GM12873 (cell line): ENCODE measurements around the gene KRTAP2-1.
"Not testable (repeated sequence)": the region's sequence is repeated elsewhere in the genome, so short reads cannot be mapped to it uniquely, and the experiment has no call there.

Source experiments
- TF ChIP-seq, protein P1 (sequence below): IDR thresholded peaks from 2 replicates; pipeline ENCODE4 v1.5.1; 2012; ENCODE audit warnings: low read depth, mild to moderate bottlenecking, moderate library complexity, low read length, control low read depth; ENCODE audit not compliant: insufficient read depth; ENCODE audit errors: missing control alignments

KRTAP2-1 gene

DNA sequence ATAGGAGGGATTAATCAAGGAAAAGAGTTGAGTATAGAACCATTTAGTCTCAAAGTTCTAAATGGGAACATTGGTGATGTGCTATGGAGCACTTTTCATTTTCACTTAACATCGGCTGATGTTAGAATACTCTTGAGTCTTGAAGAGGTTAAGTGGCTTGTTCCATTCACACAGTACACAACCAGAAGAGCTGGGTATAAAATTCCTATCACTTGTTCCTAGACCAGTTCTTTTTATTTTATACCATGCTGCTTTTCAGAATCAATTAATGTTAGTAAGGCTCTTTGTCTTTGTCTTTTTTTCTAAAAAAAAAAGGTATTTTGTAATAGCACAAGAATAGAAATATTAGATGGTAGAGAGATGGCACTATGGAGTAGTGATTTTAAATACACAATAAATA lies 4.2 kb downstream of the KRTAP2-1 start:
- TF ChIP-seq, protein P1, sequence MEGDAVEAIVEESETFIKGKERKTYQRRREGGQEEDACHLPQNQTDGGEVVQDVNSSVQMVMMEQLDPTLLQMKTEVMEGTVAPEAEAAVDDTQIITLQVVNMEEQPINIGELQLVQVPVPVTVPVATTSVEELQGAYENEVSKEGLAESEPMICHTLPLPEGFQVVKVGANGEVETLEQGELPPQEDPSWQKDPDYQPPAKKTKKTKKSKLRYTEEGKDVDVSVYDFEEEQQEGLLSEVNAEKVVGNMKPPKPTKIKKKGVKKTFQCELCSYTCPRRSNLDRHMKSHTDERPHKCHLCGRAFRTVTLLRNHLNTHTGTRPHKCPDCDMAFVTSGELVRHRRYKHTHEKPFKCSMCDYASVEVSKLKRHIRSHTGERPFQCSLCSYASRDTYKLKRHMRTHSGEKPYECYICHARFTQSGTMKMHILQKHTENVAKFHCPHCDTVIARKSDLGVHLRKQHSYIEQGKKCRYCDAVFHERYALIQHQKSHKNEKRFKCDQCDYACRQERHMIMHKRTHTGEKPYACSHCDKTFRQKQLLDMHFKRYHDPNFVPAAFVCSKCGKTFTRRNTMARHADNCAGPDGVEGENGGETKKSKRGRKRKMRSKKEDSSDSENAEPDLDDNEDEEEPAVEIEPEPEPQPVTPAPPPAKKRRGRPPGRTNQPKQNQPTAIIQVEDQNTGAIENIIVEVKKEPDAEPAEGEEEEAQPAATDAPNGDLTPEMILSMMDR = no peak

DNA sequence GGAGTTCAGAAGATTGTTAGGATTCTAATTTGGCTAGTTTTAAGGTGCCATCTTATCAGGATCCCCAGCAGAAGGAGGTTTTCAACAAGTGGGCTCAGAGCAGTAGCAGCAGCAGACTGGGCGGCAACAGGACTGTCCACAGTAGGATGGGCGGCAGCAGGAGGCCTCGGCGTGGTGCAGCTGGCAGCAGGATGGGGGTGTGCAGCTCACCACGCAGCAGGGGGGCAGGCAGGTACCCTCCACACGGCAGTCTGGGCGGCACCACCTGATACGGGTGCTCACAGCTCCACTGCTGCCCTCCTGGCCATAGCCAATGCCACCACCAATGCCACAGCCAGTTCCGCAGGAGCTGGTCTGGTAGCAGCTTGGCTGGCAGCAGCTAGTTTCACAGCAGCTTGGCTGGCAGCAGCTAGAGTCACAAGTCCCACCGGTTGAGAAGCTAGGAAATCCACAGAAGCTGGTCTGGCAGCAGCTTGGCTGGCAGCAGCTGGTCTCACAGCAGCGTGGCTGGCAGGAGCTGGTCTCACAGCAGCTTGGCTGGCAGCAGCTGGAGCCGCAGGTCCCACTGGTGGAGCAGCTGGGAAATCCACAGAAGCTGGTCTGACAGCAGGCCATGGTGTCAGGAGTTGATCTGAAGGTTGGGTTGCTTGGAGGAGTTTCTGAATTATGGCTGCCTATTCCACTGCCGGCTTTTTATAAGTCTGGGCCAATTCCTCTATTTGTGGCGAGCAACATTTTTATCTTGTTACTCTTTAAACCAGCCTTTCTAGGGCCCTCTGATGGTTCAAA lies 6.1 kb downstream of the KRTAP2-1 start, which contains the start of gene KRTAP1-1:
TSS of gene KRTAP1-1 (minus strand) at position 668 of the 789 bp plus-strand sequence. CDS start at position 615, 53 bp downstream.
- TF ChIP-seq, protein P1 = not testable (repeated sequence)

DNA sequence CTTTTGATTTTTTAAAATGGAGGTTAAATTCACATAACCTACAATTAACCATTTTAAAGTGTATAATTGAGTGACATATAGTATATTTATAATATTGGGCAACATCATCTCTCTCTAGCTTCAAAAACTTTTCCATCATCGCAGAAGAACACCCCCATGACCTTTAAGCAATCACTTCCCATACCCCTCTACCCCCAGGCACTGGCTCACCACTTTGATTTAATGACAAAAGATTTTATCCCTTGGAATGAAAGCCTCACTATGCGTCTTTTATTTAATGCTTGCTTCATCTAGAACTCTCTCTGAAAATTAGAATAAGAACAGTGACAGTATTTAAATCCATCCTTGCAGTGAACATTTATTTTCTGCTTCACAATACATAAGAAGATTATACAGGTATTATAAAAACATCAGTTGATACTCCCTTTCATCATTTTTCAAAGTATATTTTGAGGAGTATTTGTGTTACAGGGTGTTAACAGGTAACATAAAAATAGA lies 9.2 kb downstream of the KRTAP2-1 start:
- TF ChIP-seq, protein P1 = no peak

DNA sequence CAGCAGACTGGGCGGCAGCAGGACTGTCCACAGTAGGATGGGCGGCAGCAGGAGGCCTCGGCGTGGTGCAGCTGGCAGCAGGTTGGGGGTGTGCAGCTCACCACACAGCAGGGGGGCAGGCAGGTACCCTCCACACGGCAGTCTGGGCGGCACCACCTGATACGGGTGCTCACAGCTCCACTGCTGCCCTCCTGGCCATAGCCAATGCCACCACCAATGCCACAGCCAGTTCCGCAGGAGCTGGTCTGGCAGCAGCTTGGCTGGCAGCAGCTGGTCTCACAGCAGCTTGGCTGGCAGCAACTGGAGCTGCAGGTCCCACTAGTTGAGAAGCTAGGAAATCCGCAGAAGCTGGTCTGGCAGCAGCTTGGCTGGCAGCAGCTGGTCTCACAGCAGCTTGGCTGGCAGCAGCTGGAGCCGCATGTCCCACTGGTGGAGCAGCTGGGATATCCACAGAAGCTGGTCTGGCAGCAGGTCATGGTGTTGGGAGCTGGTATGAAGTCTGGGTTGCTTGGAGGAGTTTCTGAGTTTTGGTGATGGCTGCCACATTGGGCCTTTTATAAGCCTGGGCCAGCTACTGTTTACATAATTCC lies 12.7 kb downstream of the KRTAP2-1 start, which contains the start of gene KRTAP1-3:
TSS of gene KRTAP1-3 (minus strand) at position 529 of the 590 bp plus-strand sequence. CDS start at position 476, 53 bp downstream.
- TF ChIP-seq, protein P1 = not testable (repeated sequence)

DNA sequence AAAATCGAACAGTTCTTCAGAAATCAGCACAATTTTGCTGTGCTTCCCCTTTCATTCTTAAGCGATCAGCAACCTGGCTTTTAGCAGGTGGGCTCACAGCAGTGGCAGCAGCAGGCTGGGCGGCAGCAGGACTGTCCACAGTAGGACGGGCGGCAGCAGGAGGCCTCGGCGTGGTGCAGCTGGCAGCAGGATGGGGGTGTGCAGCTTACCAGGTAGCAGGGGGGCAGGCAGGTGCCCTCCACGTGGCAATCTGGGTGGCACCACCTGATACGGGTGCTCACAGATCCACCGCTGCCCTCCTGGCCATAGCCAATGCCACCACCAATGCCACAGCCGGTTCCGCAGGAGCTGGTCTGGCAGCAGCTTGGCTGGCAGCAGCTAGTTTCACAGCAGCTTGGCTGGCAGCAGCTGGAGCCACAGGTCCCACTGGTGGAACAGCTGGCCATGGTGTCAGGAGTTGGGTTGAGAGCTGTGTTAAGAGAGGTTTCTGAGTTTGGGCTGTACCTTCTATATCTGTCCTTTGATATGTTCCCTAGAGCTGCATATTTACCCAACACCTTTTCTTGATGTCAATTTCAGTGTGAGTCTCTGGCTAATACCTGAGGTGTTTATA lies 17.4 kb downstream of the KRTAP2-1 start, which contains the start of gene KRTAP1-4:
TSS of gene KRTAP1-4 (minus strand) at position 563 of the 613 bp plus-strand sequence. CDS start at position 446, 117 bp downstream.
- TF ChIP-seq, protein P1 = no peak

DNA sequence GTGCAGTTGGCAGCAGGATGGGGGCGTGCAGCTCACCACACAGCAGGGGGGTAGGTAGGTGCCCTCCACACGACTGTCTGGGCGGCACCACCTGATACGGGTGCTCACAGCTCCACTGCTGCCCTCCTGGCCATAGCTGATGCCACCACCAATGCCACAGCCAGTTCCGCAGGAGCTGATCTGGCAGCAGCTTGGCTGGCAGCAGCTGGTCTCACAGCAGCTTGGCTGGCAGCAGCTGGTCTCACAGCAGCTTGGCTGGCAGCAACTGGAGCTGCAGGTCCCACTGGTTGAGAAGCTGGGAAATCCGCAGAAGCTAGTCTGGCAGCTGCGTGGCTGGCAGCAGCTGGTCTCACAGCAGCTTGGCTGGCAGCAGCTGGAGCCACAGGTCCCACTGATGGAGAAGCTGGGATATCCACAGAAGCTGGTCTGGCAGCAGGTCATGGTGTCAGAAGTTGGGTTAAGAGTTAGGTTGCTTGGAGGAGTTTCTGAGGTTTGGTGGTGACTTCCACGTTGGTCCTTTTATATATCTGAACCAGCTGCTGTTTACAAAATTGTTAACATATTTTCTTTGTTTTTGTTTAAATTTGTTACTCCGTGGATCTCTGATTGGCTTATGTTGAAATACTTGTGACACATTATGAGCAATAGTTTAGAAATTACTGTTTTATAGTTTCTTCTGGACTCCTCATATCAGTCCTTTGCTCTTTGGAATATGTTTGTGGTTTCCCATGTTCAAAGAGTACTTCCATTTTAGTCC lies 20.2 kb downstream of the KRTAP2-1 start, which contains the start of gene KRTAP1-5:
TSS of gene KRTAP1-5 (minus strand) at position 494 of the 757 bp plus-strand sequence. CDS start at position 441, 53 bp downstream.
- TF ChIP-seq, protein P1 = no peak
